ENCODE results near the gene MYMK. TPM values are rescaled to one million over a fixed set of nuclear protein-coding genes. Genes with fewer than 3 reads are reported as not detected.

Gene MYMK
- total and polyA plus RNA-seq, 2 of the 4 experiments (the other 2 are of a cell fraction), result not detected

GRCh38 chr9:133536080-133536479, 11.3 kb upstream of the MYMK start:
- POLR2A ChIA-PET (ENCODE audit: unreplicated experiment), result no interaction called here
- ATAC-seq (ENCODE audit: low read depth), result no peak

More at GRCh38 chr9:133536080-133536479, 11.3 kb upstream of the MYMK start:
- no peak overlapping the region for H3K9ac ChIP-seq (ENCODE audit: low read depth, low read length)
- H3K27me3 ChIP-seq (ENCODE audit: control insufficient read depth, insufficient read depth, low read length), result peaks cover 51% of the 10 kb centered on the region
- in situ Hi-C loops (cut with MboI; ENCODE audit: low sequenced_read_pairs), result loop anchor here (10.0 kb wide), 2 partner anchors 199 to 459 kb away; partner anchors contain the start of genes SARDH and VAV2
- no peak overlapping the region for H3K27ac ChIP-seq (ENCODE audit: insufficient read depth, low read length)
- no peak overlapping the region for H2BK120ac ChIP-seq (ENCODE audit: low read depth, low read length)
- H4K91ac ChIP-seq (ENCODE audit: insufficient read depth, low read depth, low read length), result no peak overlapping the region
- TF ChIP-seq FOS (IDR thresholded peaks at IDR 0.05; ENCODE audit: low read depth, low read length), result no peak
- no peak for TF ChIP-seq SMC3 (IDR thresholded peaks at IDR 0.05; ENCODE audit: low read depth, low read length)
- no peak for TF ChIP-seq ELK1 (IDR thresholded peaks at IDR 0.05; ENCODE audit: borderline replicate concordance, low read depth, low read length)
- TF ChIP-seq USF2 (IDR thresholded peaks at IDR 0.05; ENCODE audit: low read depth, low read length), result no peak
- no peak for TF ChIP-seq RFX5 (IDR thresholded peaks at IDR 0.05; ENCODE audit: low read depth, low read length)
- no peak for TF ChIP-seq CTCF (conservative IDR thresholded peaks at IDR 0.05; ENCODE audit: low read depth, low read length)
- TF ChIP-seq MAZ (IDR thresholded peaks at IDR 0.05; ENCODE audit: borderline replicate concordance, low read depth, low read length), result no peak
- TF ChIP-seq CEBPB (IDR thresholded peaks at IDR 0.05; ENCODE audit: low read depth, low read length), result no peak
- TF ChIP-seq BHLHE40 (IDR thresholded peaks at IDR 0.05; ENCODE audit: low read depth, low read length), result no peak
- TF ChIP-seq CHD1 (IDR thresholded peaks at IDR 0.05; ENCODE audit: low read depth, low read length), result no peak
- no peak for TF ChIP-seq RAD21 (IDR thresholded peaks at IDR 0.05; ENCODE audit: low read length)
- TF ChIP-seq MXI1 (IDR thresholded peaks at IDR 0.05; ENCODE audit: borderline replicate concordance, low read depth, low read length), result no peak
- no peak for TF ChIP-seq NFE2L2 (IDR thresholded peaks at IDR 0.05; ENCODE audit: low read depth, low read length)
- TF ChIP-seq MAFK (IDR thresholded peaks at IDR 0.05; ENCODE audit: low read depth, low read length), result no peak
- no peak for TF ChIP-seq RCOR1 (IDR thresholded peaks at IDR 0.05; ENCODE audit: insufficient replicate concordance, low read length)
- TF ChIP-seq POLR2A (IDR thresholded peaks at IDR 0.05; ENCODE audit: low read depth, low read length), result no peak
- no peak overlapping the region for H3K4me2 ChIP-seq (ENCODE audit: low read depth, low read length)
- no peaks in the 10 kb centered on the region for H3K36me3 ChIP-seq (ENCODE audit: control insufficient read depth, insufficient read depth, low read length)
- intact Hi-C loops (cut with micrococcal nuclease), result no loop called here
- H3K79me1 ChIP-seq (ENCODE audit: low read depth in 1 of 2, low read length in 2 of 2), result no peaks in the 10 kb centered on the region
- WGBS, 2 experiments (ENCODE audit: extremely low coverage in 2 of 2, insufficient read length in 1 of 2), result 90% methylated on average over 6 of the region's 11 CpGs; no CpG with 5 or more reads in 1 of the 2 experiments
- peaks cover 1% of the 10 kb centered on the region; the same call in 1 of the 2 replicates for H3K4me1 ChIP-seq (ENCODE audit: control insufficient read depth, insufficient read depth, low read length)
- H2AFZ ChIP-seq (replicated peaks; ENCODE audit: low read length, poor library complexity), result no peak overlapping the region
- no peak overlapping the region for H2AK5ac ChIP-seq (ENCODE audit: low read depth, low read length)
- H3K56ac ChIP-seq (ENCODE audit: extremely low read depth, insufficient read depth, low read length), result no peak overlapping the region
- H4K20me1 ChIP-seq (ENCODE audit: insufficient read depth, low read length), result peaks cover 5% of the 10 kb centered on the region; the same call in 1 of the 2 replicates
- H2BK5ac ChIP-seq (ENCODE audit: low read depth, low read length, poor library complexity, severe bottlenecking), result no peak overlapping the region
- BruUV-seq (replicated peaks), result no TSS peak
- no peak for DNase-seq
- no peak overlapping the region for H4K8ac ChIP-seq (ENCODE audit: low read depth in 2 of 2, low read length in 2 of 2)
- H2BK15ac ChIP-seq (ENCODE audit: low read depth, low read length), result no peak overlapping the region
- no peak overlapping the region for H2BK20ac ChIP-seq (ENCODE audit: low read depth, low read length)
- H3K9me1 ChIP-seq (ENCODE audit: insufficient read depth, low read length), result no peaks in the 10 kb centered on the region
- no peak overlapping the region for H4K5ac ChIP-seq (ENCODE audit: low read depth, low read length)
- H3K14ac ChIP-seq (replicated peaks; ENCODE audit: low read depth, low read length), result no peak overlapping the region
- H3K9me3 ChIP-seq (ENCODE audit: control insufficient read depth, insufficient read depth, low read length), result no peaks in the 10 kb centered on the region
- dilution Hi-C loops (cut with HindIII; ENCODE audit: low sequenced_read_pairs, unreplicated experiment), result no loop called here
- no peak overlapping the region for H3K4ac ChIP-seq (ENCODE audit: low read depth, low read length)
- H2AK9ac ChIP-seq (replicated peaks; ENCODE audit: low read depth, low read length, poor library complexity), result no peak overlapping the region
- no peak overlapping the region for H3K23ac ChIP-seq (ENCODE audit: low read depth, low read length)
- H3K4me3 ChIP-seq (ENCODE audit: insufficient read depth, low read depth, low read length), result no peak overlapping the region
- H3K18ac ChIP-seq (ENCODE audit: low read depth, low read length), result no peak overlapping the region
- CTCF ChIA-PET, result no interaction called here
